Measurements from ENCODE around the gene MRPL10. TPM values are rescaled to one million over a fixed set of nuclear protein-coding genes. Genes with fewer than 3 reads are reported as not detected.
A peak's percentile ranks its signal among the peaks of the same experiment; 100 is the strongest.

MRPL10 gene
- total and polyA plus RNA-seq, 2 experiments from 2014 or later, result 50.2 to 74.7 TPM

DNA sequence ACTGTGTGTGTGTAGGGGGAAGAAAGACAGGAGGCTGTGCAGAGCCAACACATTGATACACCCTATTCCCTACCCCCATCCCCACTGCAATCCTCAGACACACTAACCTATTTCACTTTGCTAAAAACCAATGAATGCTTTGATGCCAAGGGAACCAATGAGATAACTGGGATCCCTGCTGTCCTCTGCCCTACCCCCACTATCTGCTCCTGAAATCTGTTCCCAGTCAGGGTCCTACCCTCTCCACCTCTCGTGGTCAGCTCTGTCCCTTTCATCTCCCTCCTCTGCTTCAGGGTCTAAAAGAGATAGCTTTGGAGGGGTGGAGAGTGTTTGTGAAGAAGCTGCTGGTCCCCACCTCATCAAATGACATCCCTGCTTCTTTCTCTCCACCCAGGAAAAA, 38.7 kb upstream of the MRPL10 start:
- Histone ChIP-seq H3K79me2 (replicated peaks; ENCODE audit: insufficient read depth) (no peaks in the 10 kb centered on the region), H3K27ac (ENCODE audit: low read depth) (no peak overlapping the region), H3K4me1 (ENCODE audit: insufficient read depth) (peaks cover 38% of the 10 kb centered on the region), H2AFZ (no peak overlapping the region), H4K20me1 (replicated peaks; ENCODE audit: insufficient read depth) (peaks cover 5% of the 10 kb centered on the region; the same call in 1 of the 2 replicates), H3K4me2 (peak overlapping the region; percentile 67), H3F3A (replicated peaks; ENCODE audit: low read depth) (peaks cover 6% of the 10 kb centered on the region; the same call in 1 of the 2 replicates), H3K4me3 (0 out of 2 replicates have a peak overlapping the region, but pooled peaks have one; percentile 26), H3K9me2 (ENCODE audit: insufficient read depth) (no peaks in the 10 kb centered on the region), H3K36me3 (ENCODE audit: insufficient read depth) (no peaks in the 10 kb centered on the region), H3K27me3 (ENCODE audit: insufficient read depth) (peaks cover 69% of the 10 kb centered on the region)
- H3K36me3 Mint-ChIP-seq (ENCODE audit: low read depth), result no peaks in the 10 kb centered on the region
- TF ChIP-seq NANOG (IDR thresholded peaks at IDR 0.05; ENCODE audit: borderline replicate concordance) (no peak), EZH2phosphoT487 (IDR thresholded peaks at IDR 0.05; ENCODE audit: unreplicated experiment) (no peak), POLR2AphosphoS5 (IDR thresholded peaks at IDR 0.05; ENCODE audit: low read depth) (no peak), JUNB (IDR thresholded peaks at IDR 0.05; ENCODE audit: unreplicated experiment) (no peak), STAT1 (IDR thresholded peaks at IDR 0.05; ENCODE audit: unreplicated experiment) (no peak), CREB1 (CRISPR knock-in tag; IDR thresholded peaks at IDR 0.05; ENCODE audit: low read depth) (no peak)
- TF ChIP-seq, protein P1, sequence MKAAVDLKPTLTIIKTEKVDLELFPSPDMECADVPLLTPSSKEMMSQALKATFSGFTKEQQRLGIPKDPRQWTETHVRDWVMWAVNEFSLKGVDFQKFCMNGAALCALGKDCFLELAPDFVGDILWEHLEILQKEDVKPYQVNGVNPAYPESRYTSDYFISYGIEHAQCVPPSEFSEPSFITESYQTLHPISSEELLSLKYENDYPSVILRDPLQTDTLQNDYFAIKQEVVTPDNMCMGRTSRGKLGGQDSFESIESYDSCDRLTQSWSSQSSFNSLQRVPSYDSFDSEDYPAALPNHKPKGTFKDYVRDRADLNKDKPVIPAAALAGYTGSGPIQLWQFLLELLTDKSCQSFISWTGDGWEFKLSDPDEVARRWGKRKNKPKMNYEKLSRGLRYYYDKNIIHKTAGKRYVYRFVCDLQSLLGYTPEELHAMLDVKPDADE (IDR thresholded peaks at IDR 0.05), result no peak
- TF ChIP-seq, protein P2, sequence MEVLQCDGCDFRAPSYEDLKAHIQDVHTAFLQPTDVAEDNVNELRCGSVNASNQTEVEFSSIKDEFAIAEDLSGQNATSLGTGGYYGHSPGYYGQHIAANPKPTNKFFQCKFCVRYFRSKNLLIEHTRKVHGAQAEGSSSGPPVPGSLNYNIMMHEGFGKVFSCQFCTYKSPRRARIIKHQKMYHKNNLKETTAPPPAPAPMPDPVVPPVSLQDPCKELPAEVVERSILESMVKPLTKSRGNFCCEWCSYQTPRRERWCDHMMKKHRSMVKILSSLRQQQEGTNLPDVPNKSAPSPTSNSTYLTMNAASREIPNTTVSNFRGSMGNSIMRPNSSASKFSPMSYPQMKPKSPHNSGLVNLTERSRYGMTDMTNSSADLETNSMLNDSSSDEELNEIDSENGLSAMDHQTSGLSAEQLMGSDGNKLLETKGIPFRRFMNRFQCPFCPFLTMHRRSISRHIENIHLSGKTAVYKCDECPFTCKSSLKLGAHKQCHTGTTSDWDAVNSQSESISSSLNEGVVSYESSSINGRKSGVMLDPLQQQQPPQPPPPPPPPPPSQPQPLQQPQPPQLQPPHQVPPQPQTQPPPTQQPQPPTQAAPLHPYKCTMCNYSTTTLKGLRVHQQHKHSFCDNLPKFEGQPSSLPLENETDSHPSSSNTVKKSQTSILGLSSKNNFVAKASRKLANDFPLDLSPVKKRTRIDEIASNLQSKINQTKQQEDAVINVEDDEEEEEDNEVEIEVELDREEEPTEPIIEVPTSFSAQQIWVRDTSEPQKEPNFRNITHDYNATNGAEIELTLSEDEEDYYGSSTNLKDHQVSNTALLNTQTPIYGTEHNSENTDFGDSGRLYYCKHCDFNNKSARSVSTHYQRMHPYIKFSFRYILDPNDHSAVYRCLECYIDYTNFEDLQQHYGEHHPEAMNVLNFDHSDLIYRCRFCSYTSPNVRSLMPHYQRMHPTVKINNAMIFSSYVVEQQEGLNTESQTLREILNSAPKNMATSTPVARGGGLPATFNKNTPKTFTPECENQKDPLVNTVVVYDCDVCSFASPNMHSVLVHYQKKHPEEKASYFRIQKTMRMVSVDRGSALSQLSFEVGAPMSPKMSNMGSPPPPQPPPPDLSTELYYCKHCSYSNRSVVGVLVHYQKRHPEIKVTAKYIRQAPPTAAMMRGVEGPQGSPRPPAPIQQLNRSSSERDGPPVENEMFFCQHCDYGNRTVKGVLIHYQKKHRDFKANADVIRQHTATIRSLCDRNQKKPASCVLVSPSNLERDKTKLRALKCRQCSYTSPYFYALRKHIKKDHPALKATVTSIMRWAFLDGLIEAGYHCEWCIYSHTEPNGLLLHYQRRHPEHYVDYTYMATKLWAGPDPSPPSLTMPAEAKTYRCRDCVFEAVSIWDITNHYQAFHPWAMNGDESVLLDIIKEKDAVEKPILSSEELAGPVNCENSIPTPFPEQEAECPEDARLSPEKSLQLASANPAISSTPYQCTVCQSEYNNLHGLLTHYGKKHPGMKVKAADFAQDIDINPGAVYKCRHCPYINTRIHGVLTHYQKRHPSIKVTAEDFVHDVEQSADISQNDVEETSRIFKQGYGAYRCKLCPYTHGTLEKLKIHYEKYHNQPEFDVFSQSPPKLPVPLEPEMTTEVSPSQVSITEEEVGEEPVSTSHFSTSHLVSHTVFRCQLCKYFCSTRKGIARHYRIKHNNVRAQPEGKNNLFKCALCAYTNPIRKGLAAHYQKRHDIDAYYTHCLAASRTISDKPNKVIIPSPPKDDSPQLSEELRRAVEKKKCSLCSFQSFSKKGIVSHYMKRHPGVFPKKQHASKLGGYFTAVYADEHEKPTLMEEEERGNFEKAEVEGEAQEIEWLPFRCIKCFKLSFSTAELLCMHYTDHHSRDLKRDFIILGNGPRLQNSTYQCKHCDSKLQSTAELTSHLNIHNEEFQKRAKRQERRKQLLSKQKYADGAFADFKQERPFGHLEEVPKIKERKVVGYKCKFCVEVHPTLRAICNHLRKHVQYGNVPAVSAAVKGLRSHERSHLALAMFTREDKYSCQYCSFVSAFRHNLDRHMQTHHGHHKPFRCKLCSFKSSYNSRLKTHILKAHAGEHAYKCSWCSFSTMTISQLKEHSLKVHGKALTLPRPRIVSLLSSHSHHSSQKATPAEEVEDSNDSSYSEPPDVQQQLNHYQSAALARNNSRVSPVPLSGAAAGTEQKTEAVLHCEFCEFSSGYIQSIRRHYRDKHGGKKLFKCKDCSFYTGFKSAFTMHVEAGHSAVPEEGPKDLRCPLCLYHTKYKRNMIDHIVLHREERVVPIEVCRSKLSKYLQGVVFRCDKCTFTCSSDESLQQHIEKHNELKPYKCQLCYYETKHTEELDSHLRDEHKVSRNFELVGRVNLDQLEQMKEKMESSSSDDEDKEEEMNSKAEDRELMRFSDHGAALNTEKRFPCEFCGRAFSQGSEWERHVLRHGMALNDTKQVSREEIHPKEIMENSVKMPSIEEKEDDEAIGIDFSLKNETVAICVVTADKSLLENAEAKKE (CRISPR knock-in tag; IDR thresholded peaks at IDR 0.05), result no peak
- no peaks in the 10 kb centered on the region for H3K9me3 Mint-ChIP-seq
- peaks cover 47% of the 10 kb centered on the region for H3K4me1 Mint-ChIP-seq
- 0 out of 3 replicates have a peak overlapping the region, but pooled peaks have one; percentile 28 for H3K4me3 Mint-ChIP-seq
- DNase-seq (ENCODE audit: low spot score) (peak; percentile 8), ATAC-seq (no peak; the same call in 2 of the 3 replicates)
- no peak overlapping the region for H3K27ac Mint-ChIP-seq
- peaks cover 58% of the 10 kb centered on the region for H3K27me3 Mint-ChIP-seq (ENCODE audit: insufficient read depth, low read depth, poor library complexity)

Data from GM23338 (cell line).